Natural killer cell (primary cell): Measurements from ENCODE around the gene ERLEC1. TPM values are rescaled to one million over a fixed set of nuclear protein-coding genes. Genes with fewer than 3 reads are reported as not detected.
A peak's percentile ranks its signal among the peaks of the same experiment; 100 is the strongest.

Source experiments
- ATAC-seq, 3 donors: fragments of 150-1000 bp in 2 of 3; fragments of 200-7000 bp in 1 of 3; cut with Tn5 transposase; 1 replicate in 1 of 3; 2 replicates in 2 of 3; pipeline ENCODE4 v1.10.0; 2021; ENCODE audit warnings: mild to moderate bottlenecking in 2 of 3, moderate library complexity in 2 of 3
- DNase-seq, 2 donors: peaks; one replicate each; pipeline versions ENCODE4 v3.0.0 to v3.0.0-alpha.2; 2013 to 2021; ENCODE audit warnings: mixed read lengths in 1 of 2
- H3K27ac ChIP-seq: one replicate; pipeline ENCODE4 v1.5.1; 2013; ENCODE audit warnings: mild to moderate bottlenecking, low read length
- H3K27me3 ChIP-seq: one replicate; pipeline ENCODE4 v1.6.1; 2013; ENCODE audit warnings: low read length; ENCODE audit not compliant: control insufficient read depth, insufficient read depth
- H3K36me3 ChIP-seq: one replicate; pipeline ENCODE4 v1.6.1; 2013; ENCODE audit warnings: low read length; ENCODE audit not compliant: control insufficient read depth, insufficient read depth
- H3K4me1 ChIP-seq: one replicate; pipeline ENCODE4 v1.6.1; 2013; ENCODE audit warnings: low read length; ENCODE audit not compliant: control insufficient read depth, insufficient read depth
- H3K4me3 ChIP-seq: one replicate; pipeline ENCODE4 v1.5.1; 2013; ENCODE audit warnings: low read length
- H3K9me3 ChIP-seq: one replicate; pipeline ENCODE4 v1.6.1; 2013; ENCODE audit warnings: low read length; ENCODE audit not compliant: control insufficient read depth, insufficient read depth
- H3K27ac Mint-ChIP-seq, 2 donors: one replicate each; pipeline ENCODE4 v1.8.0; 2022; ENCODE audit warnings: mild to moderate bottlenecking in 2 of 2, mixed read lengths in 2 of 2, moderate library complexity in 1 of 2
- H3K27me3 Mint-ChIP-seq, 2 donors: one replicate each; pipeline ENCODE4 v1.8.0; 2022; ENCODE audit warnings: low read depth in 2 of 2, mixed read lengths in 2 of 2
- H3K36me3 Mint-ChIP-seq: one replicate; pipeline ENCODE4 v1.8.0; 2022; ENCODE audit warnings: mixed read lengths
- H3K4me1 Mint-ChIP-seq, 2 donors: one replicate each; pipeline ENCODE4 v1.8.0; 2022; ENCODE audit warnings: mixed read lengths in 2 of 2
- H3K4me3 Mint-ChIP-seq: one replicate; pipeline ENCODE4 v1.8.0; 2022; ENCODE audit warnings: mild to moderate bottlenecking, moderate library complexity, mixed read lengths
- H3K9me3 Mint-ChIP-seq, 2 donors: one replicate each; pipeline ENCODE4 v1.8.0; 2022; ENCODE audit warnings: mixed read lengths in 2 of 2
- CTCF ChIP-seq: fragments of 200-600 bp; IDR thresholded peaks from one replicate; pipeline ENCODE4 v1.8.0; 2022; ENCODE audit warnings: antibody characterized with exemption
- WGBS: methylation state at CpG from one replicate; pipeline ENCODE4 v1.1.7; 2013; ENCODE audit warnings: missing lambda C conversion rate; ENCODE audit not compliant: insufficient coverage; 5-methylcytosine and 5-hydroxymethylcytosine counted together
- intact Hi-C: fragments of 100-400 bp; cut with micrococcal nuclease; formaldehyde crosslinking; loops from one replicate; pipeline ENCODE4 v1.14.2; 2022
- total RNA-seq, 4 donors: library from RNA; stranded (reverse); fragments of 120-200 nt in 1 of 4; gene quantifications; one replicate each; pipeline versions ENCODE4 v1.2.3 to v1.2.4, GENCODE V29; 2013 to 2022

ERLEC1 gene
- total RNA-seq, 3 donors from 2014 or later (not counting 1 experiment from before 2014, with no cell fraction given), result 19.7 to 27.1 (median 21.7) TPM

- Histone ChIP-seq H3K36me3 (peaks cover 8% of the 10 kb centered on the region), H3K4me1 (no peaks in the 10 kb centered on the region), H3K9me3 (no peaks in the 10 kb centered on the region), H3K27me3 (no peaks in the 10 kb centered on the region), H3K4me3 (no peak overlapping the region), H3K27ac (no peak overlapping the region)
- ATAC-seq (peak in 1 of 3 donors; percentile 49), DNase-seq (no peak)
- no peak overlapping the region for H3K4me3 Mint-ChIP-seq
- no peak for TF ChIP-seq CTCF
- H3K27ac Mint-ChIP-seq, result no peak overlapping the region
- intact Hi-C loops, result no loop called here
- H3K9me3 Mint-ChIP-seq, result no peaks in the 10 kb centered on the region
- H3K4me1 Mint-ChIP-seq, result peaks cover 13 to 14% of the 10 kb centered on the region in 2 donors
- 94% methylated on average over 2 of the region's 5 CpGs for WGBS
- no peaks in the 10 kb centered on the region for H3K27me3 Mint-ChIP-seq
- H3K36me3 Mint-ChIP-seq, result no peaks in the 10 kb centered on the region
These were observed 8.2 kb upstream of the ERLEC1 start for GRCh38 chr2:53778536-53779162.

- no peaks in the 10 kb centered on the region for H3K4me1 ChIP-seq
- TF ChIP-seq CTCF, result no peak
- no peaks in the 10 kb centered on the region for H3K27me3 ChIP-seq
- Mint-ChIP-seq H3K4me1 (peaks cover 22 to 24% of the 10 kb centered on the region in 2 donors), H3K9me3 (no peaks in the 10 kb centered on the region), H3K27ac (no peak overlapping the region), H3K36me3 (no peaks in the 10 kb centered on the region), H3K27me3 (no peaks in the 10 kb centered on the region), H3K4me3 (no peak overlapping the region)
- DNase-seq (no peak), ATAC-seq (no peak)
- WGBS, result 94% methylated on average over 3 of the region's 4 CpGs
- no peak overlapping the region for H3K4me3 ChIP-seq
- intact Hi-C loops, result no loop called here
- H3K36me3 ChIP-seq, result peaks cover 4% of the 10 kb centered on the region
- H3K9me3 ChIP-seq, result no peaks in the 10 kb centered on the region
- no peak overlapping the region for H3K27ac ChIP-seq
These were observed 6.8 kb upstream of the ERLEC1 start for GRCh38 chr2:53780056-53780455.

GRCh38 chr2:53782676-53783075, 4.2 kb upstream of the ERLEC1 start:
- 91% methylated on average over 7 of the region's 8 CpGs for WGBS
- intact Hi-C loops, result no loop called here
- Histone ChIP-seq H3K27ac (no peak overlapping the region), H3K4me1 (peaks cover 7% of the 10 kb centered on the region), H3K9me3 (no peaks in the 10 kb centered on the region), H3K4me3 (no peak overlapping the region), H3K27me3 (no peaks in the 10 kb centered on the region), H3K36me3 (peaks cover 4% of the 10 kb centered on the region)
- TF ChIP-seq CTCF, result no peak
- DNase-seq, result no peak
- Mint-ChIP-seq H3K4me1 (peaks cover 37 to 44% of the 10 kb centered on the region in 2 donors), H3K27me3 (no peaks in the 10 kb centered on the region), H3K9me3 (no peaks in the 10 kb centered on the region), H3K27ac (no peak overlapping the region), H3K36me3 (no peaks in the 10 kb centered on the region), H3K4me3 (no peak overlapping the region)
- ATAC-seq, result no peak

- Histone ChIP-seq H3K4me3 (no peak overlapping the region), H3K4me1 (peaks cover 12% of the 10 kb centered on the region), H3K27ac (no peak overlapping the region), H3K9me3 (no peaks in the 10 kb centered on the region), H3K27me3 (no peaks in the 10 kb centered on the region), H3K36me3 (peaks cover 4% of the 10 kb centered on the region)
- DNase-seq (no peak), ATAC-seq (no peak)
- Mint-ChIP-seq H3K4me1 (peaks cover 42 to 45% of the 10 kb centered on the region in 2 donors), H3K36me3 (no peaks in the 10 kb centered on the region), H3K27me3 (no peaks in the 10 kb centered on the region), H3K9me3 (no peaks in the 10 kb centered on the region), H3K27ac (peak overlapping the region; percentile 67 to 94), H3K4me3 (peak overlapping the region; percentile 1)
- no peak for TF ChIP-seq CTCF
- intact Hi-C loops, result no loop called here
These were observed 2.4 kb upstream of the ERLEC1 start for GRCh38 chr2:53784436-53784835.
